Measurements from ENCODE around the gene BMS1.

GRCh38 chr10:42878134-42878820, 95.7 kb downstream of the BMS1 start:
- TF ChIP-seq CTCF (IDR thresholded peaks at IDR 0.05 in 4 of 5, conservative IDR thresholded peaks at IDR 0.05 in 1 of 5) (no peak), POLR2A (IDR thresholded peaks at IDR 0.05) (no peak)
